Naive thymus-derived CD8-positive, alpha-beta T cell (primary cell): ENCODE measurements around the gene TRIM69. TPM values are rescaled to one million over a fixed set of nuclear protein-coding genes. Genes with fewer than 3 reads are reported as not detected.

Experiments
- ATAC-seq, 2 donors: fragments of 150-1000 bp; cut with Tn5 transposase in 1 of 2; sonication (Bioruptor Pico), chemical (Tn5 transposase) in 1 of 2; 1 replicate in 1 of 2; 2 replicates in 1 of 2; pipeline ENCODE4 v1.10.0; 2021; ENCODE audit warnings: mild to moderate bottlenecking in 2 of 2, moderate library complexity in 2 of 2
- POLR2A ChIA-PET: fragments of 350-600 bp; sonication (Branson Sonifier 250); formaldehyde crosslinking; loops from one replicate; lab custom pipeline; 2021; ENCODE audit warnings: antibody characterized with exemption; lab: Charles Lee
- DNase-seq, 10 donors: peaks; one replicate each; pipeline versions ENCODE4 v3.0.0 to v3.0.0-alpha.2; 2020 to 2022
- H3K27ac Mint-ChIP-seq, 10 donors: one replicate each; pipeline ENCODE4 v1.8.0; 2020 to 2022; ENCODE audit warnings: mild to moderate bottlenecking in 10 of 10, mixed read lengths in 10 of 10, moderate library complexity in 4 of 10, inconsistent platforms in 1 of 10
- H3K27me3 Mint-ChIP-seq, 5 donors: one replicate each; pipeline ENCODE4 v1.8.0; 2021 to 2022; ENCODE audit warnings: mixed read lengths in 5 of 5
- H3K36me3 Mint-ChIP-seq, 3 donors: one replicate each; pipeline ENCODE4 v1.8.0; 2020 to 2022; ENCODE audit warnings: mixed read lengths in 3 of 3, mild to moderate bottlenecking in 2 of 3, inconsistent platforms in 1 of 3
- H3K4me1 Mint-ChIP-seq, 4 donors: one replicate each; pipeline ENCODE4 v1.8.0; 2021 to 2022; ENCODE audit warnings: mixed read lengths in 4 of 4
- H3K4me3 Mint-ChIP-seq, 10 donors: one replicate each; pipeline ENCODE4 v1.8.0; 2020 to 2022; ENCODE audit warnings: mild to moderate bottlenecking in 10 of 10, mixed read lengths in 10 of 10, moderate library complexity in 6 of 10, inconsistent platforms in 1 of 10
- H3K9me3 Mint-ChIP-seq, 9 donors: one replicate each; pipeline ENCODE4 v1.8.0; 2020 to 2022; ENCODE audit warnings: mixed read lengths in 9 of 9, mild to moderate bottlenecking in 3 of 9, inconsistent platforms in 1 of 9, moderate library complexity in 1 of 9
- polyA plus RNA-seq, 3 donors: library from polyadenylated mRNA; unstranded; fragments of 300-500 nt; fragmentation: Illumina TruSeq; gene quantifications; one replicate each; pipeline ENCODE4 v1.2.3, GENCODE V29; 2021
- total RNA-seq, 8 experiments: library from RNA in 2 of 8; stranded (reverse) in 2 of 8; gene quantifications; one replicate each; pipeline ENCODE4 v1.2.3 and lab custom pipeline; 2021 to 2026

Gene TRIM69
- total and polyA plus RNA-seq, 5 experiments from 2014 or later: 28.9 to 34.9 (median 31.6) TPM

GRCh38 chr15:44812029-44812517 lies 75.7 kb downstream of the TRIM69 start:
- H3K27me3 Mint-ChIP-seq: peaks cover 0 to 6% (median 0%) of the 10 kb centered on the region in 5 donors
- H3K4me1 Mint-ChIP-seq: no peaks in the 10 kb centered on the region
- DNase-seq: no peak
- POLR2A ChIA-PET: no interaction called here
- H3K36me3 Mint-ChIP-seq: no peaks in the 10 kb centered on the region
- no peak overlapping the region for H3K4me3 Mint-ChIP-seq
- no peaks in the 10 kb centered on the region for H3K9me3 Mint-ChIP-seq
- H3K27ac Mint-ChIP-seq: no peak overlapping the region
- no peak for ATAC-seq

- H3K4me1 Mint-ChIP-seq: no peaks in the 10 kb centered on the region
- no peak overlapping the region for H3K4me3 Mint-ChIP-seq
- POLR2A ChIA-PET: no interaction called here
- H3K27ac Mint-ChIP-seq: peak overlapping the region in 1 of 10 donors; percentile 8
- H3K36me3 Mint-ChIP-seq: no peaks in the 10 kb centered on the region
- no peak for ATAC-seq
- DNase-seq: no peak
- H3K27me3 Mint-ChIP-seq: peaks cover 0 to 6% (median 0%) of the 10 kb centered on the region in 5 donors
- H3K9me3 Mint-ChIP-seq: no peaks in the 10 kb centered on the region
These were observed 76.9 kb downstream of the TRIM69 start for GRCh38 chr15:44813231-44813630.

Other genes with a start within 250 kb of the TRIM69 start
- gene EIF3J, start 199.4 kb upstream of the TRIM69 start, total RNA-seq: 10 to 100 TPM; 70.9 to 77.4 TPM
- 10 to 100 TPM; 15.3 to 18.4 (median 16.2) TPM for gene EIF3J, start 199.4 kb upstream of the TRIM69 start, polyA plus RNA-seq
- gene SPG11, start 72.9 kb upstream of the TRIM69 start, total RNA-seq: 100 to 1,000 TPM; 133 to 138 TPM
- 10 to 100 TPM; 24.3 to 30.9 (median 29.8) TPM for gene SPG11, start 72.9 kb upstream of the TRIM69 start, polyA plus RNA-seq
- 10 to 100 TPM; 69.4 to 69.9 TPM for gene PATL2, start 25.2 kb upstream of the TRIM69 start, total RNA-seq
- 10 to 100 TPM in 2 of 3 donors, 1 to 10 TPM in 1; 7.2 to 21.8 (median 12.4) TPM for gene PATL2, start 25.2 kb upstream of the TRIM69 start, polyA plus RNA-seq
- gene B2M, start 25.0 kb upstream of the TRIM69 start, total RNA-seq: 1,000 to 10,000 TPM; 6,403 to 7,046 TPM
- over 10,000 TPM; 25,152 to 39,550 (median 31,716) TPM for gene B2M, start 25.0 kb upstream of the TRIM69 start, polyA plus RNA-seq
- not detected for gene TERB2, start 220.2 kb downstream of the TRIM69 start, total RNA-seq
- gene TERB2, start 220.2 kb downstream of the TRIM69 start, polyA plus RNA-seq: not detected